Fibroblast of the aortic adventitia (primary cell): Measurements from ENCODE around the gene OR6C3. TPM values are rescaled to one million over a fixed set of nuclear protein-coding genes. Genes with fewer than 3 reads are reported as not detected.
"Not testable (repeated sequence)": the region's sequence is repeated elsewhere in the genome, so short reads cannot be mapped to it uniquely, and the experiment has no call there.

Source experiments
- DNase-seq: peaks from one replicate; pipeline ENCODE4 v3.0.0-alpha.2; 2010; ENCODE audit warnings: low read depth
- H3K4me3 ChIP-seq: 2 replicates; pipeline ENCODE4 v1.5.1; 2011; ENCODE audit warnings: low read depth, mild to moderate bottlenecking, control low read depth, low read length, moderate library complexity
- total RNA-seq: library from RNA; depleted of rRNA; stranded (reverse); fragments of >200 nt; gene quantifications from 2 replicates; pipeline ENCODE4 v1.2.3, GENCODE V29; 2012; ENCODE audit warnings: low replicate concordance
- TF ChIP-seq, protein P1 (sequence below): IDR thresholded peaks from 2 replicates; pipeline ENCODE4 v1.5.1; 2011; ENCODE audit warnings: mild to moderate bottlenecking, low read length, control low read depth, inconsistent platforms; ENCODE audit not compliant: insufficient read depth

OR6C3 gene
- total RNA-seq, 1 donor: not detected

DNA sequence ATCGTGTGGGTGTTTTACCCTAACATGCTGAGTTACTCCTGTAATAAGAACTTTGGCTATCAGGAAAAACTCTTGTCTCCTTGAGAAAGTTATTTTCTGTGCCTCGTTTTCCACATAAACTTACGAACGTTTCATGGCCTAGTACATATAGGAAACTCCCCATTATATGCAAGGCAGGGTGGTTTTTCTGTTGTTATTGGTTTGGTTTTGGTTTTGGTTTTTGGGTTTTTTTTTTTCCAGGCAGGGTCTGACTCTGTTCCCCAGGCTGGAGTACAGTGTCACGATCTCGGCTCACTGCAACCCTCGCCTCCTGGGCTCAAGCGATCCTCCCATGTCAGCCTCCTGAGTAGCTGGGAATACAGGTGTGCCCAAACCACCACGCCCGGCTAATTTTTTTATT lies 5.5 kb downstream of the OR6C3 start:
- TF ChIP-seq, protein P1, sequence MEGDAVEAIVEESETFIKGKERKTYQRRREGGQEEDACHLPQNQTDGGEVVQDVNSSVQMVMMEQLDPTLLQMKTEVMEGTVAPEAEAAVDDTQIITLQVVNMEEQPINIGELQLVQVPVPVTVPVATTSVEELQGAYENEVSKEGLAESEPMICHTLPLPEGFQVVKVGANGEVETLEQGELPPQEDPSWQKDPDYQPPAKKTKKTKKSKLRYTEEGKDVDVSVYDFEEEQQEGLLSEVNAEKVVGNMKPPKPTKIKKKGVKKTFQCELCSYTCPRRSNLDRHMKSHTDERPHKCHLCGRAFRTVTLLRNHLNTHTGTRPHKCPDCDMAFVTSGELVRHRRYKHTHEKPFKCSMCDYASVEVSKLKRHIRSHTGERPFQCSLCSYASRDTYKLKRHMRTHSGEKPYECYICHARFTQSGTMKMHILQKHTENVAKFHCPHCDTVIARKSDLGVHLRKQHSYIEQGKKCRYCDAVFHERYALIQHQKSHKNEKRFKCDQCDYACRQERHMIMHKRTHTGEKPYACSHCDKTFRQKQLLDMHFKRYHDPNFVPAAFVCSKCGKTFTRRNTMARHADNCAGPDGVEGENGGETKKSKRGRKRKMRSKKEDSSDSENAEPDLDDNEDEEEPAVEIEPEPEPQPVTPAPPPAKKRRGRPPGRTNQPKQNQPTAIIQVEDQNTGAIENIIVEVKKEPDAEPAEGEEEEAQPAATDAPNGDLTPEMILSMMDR: no peak
- DNase-seq: no peak
- no peak overlapping the region for H3K4me3 ChIP-seq

DNA sequence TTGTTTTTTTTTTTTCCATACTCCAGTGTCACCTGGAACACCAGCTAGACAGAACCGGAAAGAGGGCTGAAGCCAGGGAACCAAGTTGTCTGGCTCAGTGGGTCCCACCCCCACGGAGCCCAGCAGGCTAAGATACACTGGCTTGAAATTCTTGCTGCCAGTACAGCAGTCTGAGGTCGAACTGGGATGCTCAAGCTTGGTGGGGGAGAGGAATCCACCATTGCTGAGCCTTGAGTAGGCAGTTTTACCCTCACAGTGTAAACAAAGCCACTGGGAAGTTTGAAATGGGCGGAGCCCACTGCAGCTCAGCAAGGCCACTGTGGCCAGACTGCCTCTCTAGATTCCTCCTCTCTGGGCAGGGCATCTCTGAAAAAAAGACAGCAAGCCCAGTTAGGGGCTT lies 24.8 kb downstream of the OR6C3 start:
- not testable (repeated sequence) for DNase-seq, H3K4me3 ChIP-seq

DNA sequence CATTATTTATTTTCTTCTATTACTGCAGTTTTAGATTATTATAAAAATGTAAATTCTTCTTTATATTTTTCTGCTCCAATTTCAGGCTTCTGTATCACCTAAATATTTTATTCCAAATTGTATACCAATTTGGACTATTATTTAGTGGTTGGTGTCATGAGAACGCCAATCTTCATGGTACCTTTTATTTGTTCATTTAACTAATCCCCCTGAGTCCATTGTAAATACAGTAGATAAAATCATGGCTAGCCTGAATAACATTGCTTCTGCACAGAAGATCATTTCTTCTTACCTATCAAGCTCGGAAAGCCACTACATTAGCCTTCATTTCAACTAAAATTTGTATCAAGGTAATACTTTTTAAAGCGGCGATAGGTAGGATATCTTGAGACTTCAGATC lies 32.1 kb downstream of the OR6C3 start, which contains the start of gene OR6C75:
Gene OR6C75, plus strand, starts transcription at position 301 of the 400 bp plus-strand sequence. CDS start 2,136 bp downstream, outside the sequence.
- H3K4me3 ChIP-seq: no peak within 1 kb of the TSS
- TF ChIP-seq, protein P1: no peak
- DNase-seq: no peak

DNA sequence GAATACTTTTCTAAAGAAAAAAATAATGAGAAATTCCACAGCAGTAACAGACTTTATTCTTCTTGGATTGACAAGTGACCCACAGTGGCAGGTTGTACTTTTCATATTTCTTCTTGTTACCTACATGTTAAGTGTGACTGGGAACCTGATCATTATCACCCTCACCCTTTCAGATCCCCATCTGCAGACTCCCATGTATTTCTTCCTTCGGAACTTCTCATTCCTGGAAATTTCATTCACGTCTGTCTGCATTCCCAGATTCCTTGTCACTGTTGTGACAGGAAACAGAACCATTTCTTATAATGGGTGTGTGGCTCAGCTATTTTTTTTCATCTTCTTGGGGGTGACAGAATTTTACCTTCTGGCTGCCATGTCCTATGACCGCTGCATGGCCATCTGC lies 34.5 kb downstream of the OR6C3 start:
- TF ChIP-seq, protein P1: no peak
- H3K4me3 ChIP-seq: no peak overlapping the region
- DNase-seq: no peak

DNA sequence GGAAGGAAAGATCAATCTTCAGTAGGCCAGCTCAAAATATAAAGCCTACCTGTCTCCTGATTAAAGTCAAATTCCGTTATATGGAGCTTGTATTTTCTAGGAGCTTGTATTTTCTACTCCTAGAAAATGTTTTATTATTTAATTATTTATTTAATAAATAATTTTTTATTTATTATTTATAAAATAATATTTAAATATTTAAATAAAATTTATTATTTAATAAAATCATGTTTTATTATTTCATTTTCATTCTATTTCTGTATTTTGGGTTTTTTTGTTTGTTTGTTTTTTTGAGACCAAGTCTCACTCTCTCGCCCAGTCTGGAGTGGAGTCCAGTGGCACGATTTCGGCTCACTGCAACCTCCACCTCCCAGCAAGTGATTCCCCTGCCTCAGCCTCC lies 42.0 kb downstream of the OR6C3 start:
- TF ChIP-seq, protein P1: no peak
- no peak for DNase-seq
- H3K4me3 ChIP-seq: no peak overlapping the region

Other genes with a start within 250 kb of the OR6C3 start
- gene OR9K2, start 204.3 kb upstream of the OR6C3 start, total RNA-seq: not detected in 2 replicates
- gene OR10A7, start 109.7 kb upstream of the OR6C3 start, total RNA-seq: not detected in 2 replicates
- not detected in 2 replicates for gene OR6C74, start 86.1 kb upstream of the OR6C3 start, total RNA-seq
- gene OR6C6, start 34.2 kb upstream of the OR6C3 start, total RNA-seq: not detected in 2 replicates
- not detected in 2 replicates for gene OR6C1, start 16.4 kb upstream of the OR6C3 start, total RNA-seq
- gene OR6C75, start 32.2 kb downstream of the OR6C3 start, total RNA-seq: not detected in 2 replicates
- not detected in 2 replicates for gene OR6C65, start 69.8 kb downstream of the OR6C3 start, total RNA-seq
- gene OR6C76, start 95.5 kb downstream of the OR6C3 start, total RNA-seq: not detected in 2 replicates
- gene OR6C2, start 113.3 kb downstream of the OR6C3 start, total RNA-seq: not detected in 2 replicates
- gene OR6C70, start 139.4 kb downstream of the OR6C3 start, total RNA-seq: not detected in 2 replicates
- gene OR6C68, start 161.6 kb downstream of the OR6C3 start, total RNA-seq: not detected in 2 replicates
- gene OR6C4, start 218.9 kb downstream of the OR6C3 start, total RNA-seq: not detected in 2 replicates
- not detected in 2 replicates for gene OR2AP1, start 241.7 kb downstream of the OR6C3 start, total RNA-seq